Lung (tissue), 12 donors: ENCODE data around the gene ZNF219. TPM values are rescaled to one million over a fixed set of nuclear protein-coding genes. Genes with fewer than 3 reads are reported as not detected.

Source experiments
- ATAC-seq: fragments of 200-7000 bp; cut with Tn5 transposase; one replicate; pipeline ENCODE4 v1.9.1; 2020; ENCODE audit warnings: moderate number of reproducible peaks; ENCODE audit not compliant: insufficient read depth, low FRiP score
- DNase-seq, 3 donors: peaks; one replicate each; pipeline ENCODE4 v3.0.0-alpha.2; 2013 to 2017
- H3K27ac ChIP-seq, 2 donors: one replicate each; pipeline ENCODE4 v1.5.1; 2013; ENCODE audit warnings: mild to moderate bottlenecking in 2 of 2, moderate library complexity in 2 of 2, control low read depth in 1 of 2, inconsistent platforms in 1 of 2, low read depth in 1 of 2, low read length in 1 of 2
- H3K27me3 ChIP-seq, 3 donors: one replicate each; pipeline ENCODE4 v1.5.1; 2013; ENCODE audit warnings: low read length in 2 of 3; ENCODE audit not compliant: control insufficient read depth in 3 of 3, insufficient read depth in 3 of 3
- H3K36me3 ChIP-seq, 4 donors: one replicate each; pipeline ENCODE4 v1.5.1; 2013; ENCODE audit warnings: low read length in 4 of 4, mild to moderate bottlenecking in 1 of 4, moderate library complexity in 1 of 4; ENCODE audit not compliant: control insufficient read depth in 4 of 4, insufficient read depth in 4 of 4
- H3K4me1 ChIP-seq, 5 donors: one replicate each; pipeline ENCODE4 v1.5.1; 2013; ENCODE audit warnings: low read length in 5 of 5, mild to moderate bottlenecking in 2 of 5, moderate library complexity in 1 of 5; ENCODE audit not compliant: control insufficient read depth in 5 of 5, insufficient read depth in 5 of 5
- H3K4me3 ChIP-seq: one replicate; pipeline ENCODE4 v1.5.1; 2013; ENCODE audit warnings: mild to moderate bottlenecking, control low read depth, moderate library complexity
- H3K9ac ChIP-seq, 2 donors: one replicate each; pipeline ENCODE4 v1.5.1; 2013; ENCODE audit warnings: low read length in 2 of 2, control low read depth in 1 of 2; ENCODE audit not compliant: insufficient read depth in 1 of 2
- H3K9me3 ChIP-seq, 4 donors: one replicate each; pipeline ENCODE4 v1.5.1; 2013; ENCODE audit warnings: low read length in 3 of 4, mild to moderate bottlenecking in 1 of 4, moderate library complexity in 1 of 4; ENCODE audit not compliant: control insufficient read depth in 4 of 4, insufficient read depth in 3 of 4
- CTCF ChIP-seq: IDR thresholded peaks from 2 replicates; pipeline ENCODE4 v1.5.1; 2012; ENCODE audit warnings: mild to moderate bottlenecking; ENCODE audit errors: control extremely low read depth, extremely low read depth
- WGBS, 2 donors: extraction: QIAGEN DNeasy Blood & Tissue Kit; methylation state at CpG; one replicate each; pipeline ENCODE4 v1.1.7; 2013; 5-methylcytosine and 5-hydroxymethylcytosine counted together
- polyA plus RNA-seq, 2 donors: library from polyadenylated mRNA; stranded (reverse); fragments of 200-250 nt; gene quantifications; one replicate each; pipeline ENCODE4 v1.2.1, GENCODE V29; 2013
- total RNA-seq, 2 donors: library from RNA; depleted of rRNA in 1 of 2; stranded (reverse); fragments of >200 nt in 1 of 2; gene quantifications; one replicate each; pipeline ENCODE4 v1.2.1, GENCODE V29; 2014 to 2021
- donor health status: control.
- donor health status: control.
- donor health status: Bipolar disorder and iron deficiency.
- donor health status: healthy.
- donor health status: DM: yes; HTN: yes; CAD: no.

Gene ZNF219
- total and polyA plus RNA-seq, 4 donors = 8.0 to 48.5 (median 30.0) TPM

GRCh38 chr14:21109377-21110138, 11.1 kb upstream of the ZNF219 start:
- H3K27me3 ChIP-seq = no peaks in the 10 kb centered on the region
- peaks cover 7 to 29% (median 16%) of the 10 kb centered on the region in 5 donors for H3K4me1 ChIP-seq
- no peak overlapping the region for H3K9ac ChIP-seq
- DNase-seq (no peak), ATAC-seq (no peak)
- H3K4me3 ChIP-seq = no peak overlapping the region
- H3K9me3 ChIP-seq = no peaks in the 10 kb centered on the region
- H3K27ac ChIP-seq = no peak overlapping the region
- no peaks in the 10 kb centered on the region for H3K36me3 ChIP-seq
- no peak for TF ChIP-seq CTCF
- WGBS, 2 donors = 82 to 95% methylated on average over 6 of the region's 6 CpGs

GRCh38 chr14:21108791-21109190, 10.3 kb upstream of the ZNF219 start:
- peaks cover 7 to 30% (median 17%) of the 10 kb centered on the region in 5 donors for H3K4me1 ChIP-seq
- 94 to 98% methylated on average over 4 of the region's 4 CpGs for WGBS, 2 donors
- H3K4me3 ChIP-seq = no peak overlapping the region
- no peak overlapping the region for H3K9ac ChIP-seq
- ATAC-seq (no peak), DNase-seq (no peak)
- H3K9me3 ChIP-seq = no peaks in the 10 kb centered on the region
- TF ChIP-seq CTCF = no peak
- no peak overlapping the region for H3K27ac ChIP-seq
- no peaks in the 10 kb centered on the region for H3K27me3 ChIP-seq
- H3K36me3 ChIP-seq = no peaks in the 10 kb centered on the region

GRCh38 chr14:21107283-21107800, 8.9 kb upstream of the ZNF219 start:
- H3K9me3 ChIP-seq = no peaks in the 10 kb centered on the region
- H3K27ac ChIP-seq = peak overlapping the region; percentile 2 to 85
- no peak for TF ChIP-seq CTCF
- DNase-seq = no peak
- peaks cover 7 to 42% (median 17%) of the 10 kb centered on the region in 5 donors for H3K4me1 ChIP-seq
- WGBS, 2 donors = 58 to 71% methylated on average over 5 of the region's 5 CpGs
- ATAC-seq = no peak
- H3K9ac ChIP-seq = no peak overlapping the region
- H3K36me3 ChIP-seq = no peaks in the 10 kb centered on the region
- no peak overlapping the region for H3K4me3 ChIP-seq
- H3K27me3 ChIP-seq = no peaks in the 10 kb centered on the region
